ENCODE data around the gene FLCN. TPM values are rescaled to one million over a fixed set of nuclear protein-coding genes. Genes with fewer than 3 reads are reported as not detected.
"Not testable (repeated sequence)": the region's sequence is repeated elsewhere in the genome, so short reads cannot be mapped to it uniquely, and the experiment has no call there.

Gene FLCN
- polyA plus RNA-seq, 6 donors from 2014 or later: 3.6 to 7.4 (median 5.7) TPM

GRCh38 chr17:17200831-17201230 is 36.1 kb downstream of the FLCN start:
- H3K9me3 Mint-ChIP-seq: no peaks in the 10 kb centered on the region
- peak overlapping the region in 1 of 8 donors; percentile 6 for H3K4me3 Mint-ChIP-seq
- no peaks in the 10 kb centered on the region for H3K27me3 Mint-ChIP-seq
- H3K27ac Mint-ChIP-seq: no peak overlapping the region
- H3K36me3 Mint-ChIP-seq: no peaks in the 10 kb centered on the region
- no peak for DNase-seq
- peaks cover 7 to 22% (median 20%) of the 10 kb centered on the region in 3 donors for H3K4me1 Mint-ChIP-seq
- ATAC-seq (ENCODE audit: low read depth in 2 of 2): no peak

- no peak overlapping the region for H3K4me3 Mint-ChIP-seq
- no peaks in the 10 kb centered on the region for H3K9me3 Mint-ChIP-seq
- no peak for ATAC-seq (ENCODE audit: low read depth in 2 of 2)
- no peaks in the 10 kb centered on the region for H3K27me3 Mint-ChIP-seq
- H3K36me3 Mint-ChIP-seq: no peaks in the 10 kb centered on the region
- DNase-seq: no peak
- peak overlapping the region in 2 of 6 donors; percentile 13 to 42 for H3K27ac Mint-ChIP-seq
- H3K4me1 Mint-ChIP-seq: peaks cover 7 to 18% (median 16%) of the 10 kb centered on the region in 3 donors
Measured at GRCh38 chr17:17200311-17200710, 36.7 kb downstream of the FLCN start.

- Mint-ChIP-seq H3K27ac (no peak overlapping the region), H3K4me3 (no peak overlapping the region), H3K27me3 (no peaks in the 10 kb centered on the region), H3K36me3 (no peaks in the 10 kb centered on the region), H3K9me3 (no peaks in the 10 kb centered on the region), H3K4me1 (peaks cover 0 to 7% (median 5%) of the 10 kb centered on the region in 3 donors)
- no peak for ATAC-seq (ENCODE audit: low read depth in 2 of 2)
- no peak for DNase-seq
Measured at GRCh38 chr17:17198281-17198680, 38.7 kb downstream of the FLCN start.

GRCh38 chr17:17196776-17197175 is 40.2 kb downstream of the FLCN start:
- ATAC-seq (ENCODE audit: low read depth in 2 of 2) (no peak), DNase-seq (no peak)
- H3K4me1 Mint-ChIP-seq: peaks cover 0 to 19% (median 5%) of the 10 kb centered on the region in 3 donors
- peak overlapping the region in 1 of 6 donors; percentile 59 for H3K27ac Mint-ChIP-seq
- no peaks in the 10 kb centered on the region for H3K36me3 Mint-ChIP-seq
- H3K9me3 Mint-ChIP-seq: no peaks in the 10 kb centered on the region
- no peak overlapping the region for H3K4me3 Mint-ChIP-seq
- H3K27me3 Mint-ChIP-seq: no peaks in the 10 kb centered on the region

GRCh38 chr17:17195466-17195865 is 41.5 kb downstream of the FLCN start:
- not testable (repeated sequence) for H3K9me3 Mint-ChIP-seq; H3K36me3 Mint-ChIP-seq; DNase-seq; ATAC-seq (ENCODE audit: low read depth in 2 of 2); H3K27ac Mint-ChIP-seq; H3K27me3 Mint-ChIP-seq; H3K4me3 Mint-ChIP-seq
- H3K4me1 Mint-ChIP-seq: peaks cover 0 to 19% (median 0%) of the 10 kb centered on the region in 3 donors

- no peaks in the 10 kb centered on the region for H3K27me3 Mint-ChIP-seq
- peak overlapping the region in 4 of 8 donors; percentile 12 to 53 (median 34) for H3K4me3 Mint-ChIP-seq
- H3K9me3 Mint-ChIP-seq: no peaks in the 10 kb centered on the region
- no peaks in the 10 kb centered on the region for H3K36me3 Mint-ChIP-seq
- peak overlapping the region in 2 of 6 donors; percentile 19 to 32 for H3K27ac Mint-ChIP-seq
- ATAC-seq (ENCODE audit: low read depth in 2 of 2) (peak; percentile 27), DNase-seq (no peak)
- H3K4me1 Mint-ChIP-seq: peaks cover 0 to 19% (median 0%) of the 10 kb centered on the region in 3 donors
Measured at GRCh38 chr17:17191961-17192381, 45.0 kb downstream of the FLCN start.

GRCh38 chr17:17191346-17191792 is 45.6 kb downstream of the FLCN start:
- Mint-ChIP-seq H3K9me3 (no peaks in the 10 kb centered on the region), H3K27ac (no peak overlapping the region), H3K27me3 (no peaks in the 10 kb centered on the region), H3K4me1 (peaks cover 0 to 21% (median 0%) of the 10 kb centered on the region in 3 donors), H3K36me3 (no peaks in the 10 kb centered on the region), H3K4me3 (peak overlapping the region in 1 of 8 donors; percentile 50)
- ATAC-seq (ENCODE audit: low read depth in 2 of 2) (no peak), DNase-seq (no peak)

GRCh38 chr17:17190188-17190587 is 46.8 kb downstream of the FLCN start:
- ATAC-seq (ENCODE audit: low read depth in 2 of 2) (no peak), DNase-seq (no peak)
- Mint-ChIP-seq H3K9me3 (no peaks in the 10 kb centered on the region), H3K27me3 (no peaks in the 10 kb centered on the region), H3K4me3 (no peak overlapping the region), H3K27ac (no peak overlapping the region), H3K36me3 (no peaks in the 10 kb centered on the region), H3K4me1 (peaks cover 0 to 31% (median 6%) of the 10 kb centered on the region in 3 donors)

- H3K4me1 Mint-ChIP-seq: peaks cover 0 to 37% (median 10%) of the 10 kb centered on the region in 3 donors
Measured at GRCh38 chr17:17189559-17189958, 47.4 kb downstream of the FLCN start.

GRCh38 chr17:17188586-17188985 is 48.4 kb downstream of the FLCN start:
- Mint-ChIP-seq H3K27me3 (no peaks in the 10 kb centered on the region), H3K36me3 (no peaks in the 10 kb centered on the region), H3K9me3 (no peaks in the 10 kb centered on the region), H3K4me1 (peaks cover 0 to 44% (median 10%) of the 10 kb centered on the region in 3 donors), H3K27ac (peak overlapping the region in 1 of 6 donors; percentile 67), H3K4me3 (no peak overlapping the region)
- DNase-seq: no peak
- ATAC-seq (ENCODE audit: low read depth in 2 of 2): no peak

More at GRCh38 chr17:17189559-17189958, 47.4 kb downstream of the FLCN start:
- H3K9me3 Mint-ChIP-seq: no peaks in the 10 kb centered on the region
- ATAC-seq (ENCODE audit: low read depth in 2 of 2) (no peak), DNase-seq (no peak)
- H3K27ac Mint-ChIP-seq: peak overlapping the region in 1 of 6 donors; percentile 56
- H3K27me3 Mint-ChIP-seq: no peaks in the 10 kb centered on the region
- no peaks in the 10 kb centered on the region for H3K36me3 Mint-ChIP-seq
- H3K4me3 Mint-ChIP-seq: no peak overlapping the region

GRCh38 chr17:17186551-17187505 is 50.1 kb downstream of the FLCN start:
- peak overlapping the region in 1 of 8 donors; percentile 43 for H3K4me3 Mint-ChIP-seq
- DNase-seq (no peak), ATAC-seq (ENCODE audit: low read depth in 2 of 2) (no peak)
- peak overlapping the region in 4 of 6 donors; percentile 4 to 87 (median 36) for H3K27ac Mint-ChIP-seq
- no peaks in the 10 kb centered on the region for H3K9me3 Mint-ChIP-seq
- H3K4me1 Mint-ChIP-seq: peaks cover 7 to 37% (median 16%) of the 10 kb centered on the region in 3 donors
- no peaks in the 10 kb centered on the region for H3K27me3 Mint-ChIP-seq
- H3K36me3 Mint-ChIP-seq: no peaks in the 10 kb centered on the region

- H3K36me3 Mint-ChIP-seq: no peaks in the 10 kb centered on the region
- ATAC-seq (ENCODE audit: low read depth in 2 of 2) (no peak), DNase-seq (no peak)
- H3K27ac Mint-ChIP-seq: peak overlapping the region in 3 of 6 donors; percentile 39 to 87 (median 66)
- no peaks in the 10 kb centered on the region for H3K9me3 Mint-ChIP-seq
- H3K4me1 Mint-ChIP-seq: peaks cover 15 to 44% (median 21%) of the 10 kb centered on the region in 3 donors
- H3K4me3 Mint-ChIP-seq: peak overlapping the region in 3 of 8 donors; percentile 12 to 70 (median 14)
- H3K27me3 Mint-ChIP-seq: no peaks in the 10 kb centered on the region
Measured at GRCh38 chr17:17186051-17186450, 50.9 kb downstream of the FLCN start.

- ATAC-seq (ENCODE audit: low read depth in 2 of 2); DNase-seq; H3K9me3 Mint-ChIP-seq; H3K27me3 Mint-ChIP-seq; H3K36me3 Mint-ChIP-seq: not testable (repeated sequence)
- Mint-ChIP-seq H3K4me3 (peak overlapping the region in 5 of 8 donors; percentile 1 to 70 (median 55)), H3K4me1 (peaks cover 23 to 53% (median 28%) of the 10 kb centered on the region in 3 donors), H3K27ac (peak overlapping the region in 5 of 6 donors; percentile 24 to 94 (median 39))
Measured at GRCh38 chr17:17184985-17185757, 51.8 kb downstream of the FLCN start.

All from naive B cell (primary cell).